Measurements from ENCODE around the gene SPRN. TPM values are rescaled to one million over a fixed set of nuclear protein-coding genes. Genes with fewer than 3 reads are reported as not detected.
"Not testable (repeated sequence)": the region's sequence is repeated elsewhere in the genome, so short reads cannot be mapped to it uniquely, and the experiment has no call there.

SPRN gene
- total and polyA plus RNA-seq, 8 donors = 0.18 to 5.2 TPM; not detected in 6

GRCh38 chr10:133390597-133391248, 33.7 kb downstream of the SPRN start:
- intact Hi-C loops (cut with DNase I; ENCODE audit: low total_unique reads) = no loop called here

GRCh38 chr10:133388973-133389818, 35.2 kb downstream of the SPRN start:
- H3K27ac ChIP-seq = peak overlapping the region; percentile 20 to 78 (median 47)
- 74 to 87% (median 80%) methylated on average over 38 to 39 of the region's 39 CpGs for WGBS, 5 donors
- TF ChIP-seq POLR2A (IDR thresholded peaks at IDR 0.05) (no peak), POLR2AphosphoS5 (IDR thresholded peaks at IDR 0.05) (no peak), EP300 (IDR thresholded peaks at IDR 0.05) (no peak), CTCF (IDR thresholded peaks at IDR 0.05) (no peak)
- no peaks in the 10 kb centered on the region for H3K27me3 ChIP-seq
- intact Hi-C loops (cut with DNase I; ENCODE audit: low total_unique reads) = no loop called here
- peaks cover 0 to 9% (median 6%) of the 10 kb centered on the region in 4 donors for H3K4me1 ChIP-seq
- no peaks in the 10 kb centered on the region for H3K9me3 ChIP-seq
- H3K36me3 ChIP-seq = peaks cover 0 to 56% (median 38%) of the 10 kb centered on the region in 4 donors
- H3K4me3 ChIP-seq = peak overlapping the region in 3 of 4 donors; percentile 13 to 31 (median 17)
- peak; percentile 25 to 46 for DNase-seq

More at GRCh38 chr10:133390597-133391248, 33.7 kb downstream of the SPRN start:
- Histone ChIP-seq H3K27ac (peak overlapping the region in 2 of 5 donors; percentile 8 to 58), H3K36me3 (peaks cover 0 to 44% (median 27%) of the 10 kb centered on the region in 4 donors), H3K27me3 (no peaks in the 10 kb centered on the region), H3K4me1 (peaks cover 0 to 23% (median 18%) of the 10 kb centered on the region in 4 donors), H3K9me3 (no peaks in the 10 kb centered on the region), H3K4me3 (no peak overlapping the region)
- TF ChIP-seq EP300 (IDR thresholded peaks at IDR 0.05) = no peak
- no peak for TF ChIP-seq CTCF (IDR thresholded peaks at IDR 0.05)
- no peak for TF ChIP-seq POLR2AphosphoS5 (IDR thresholded peaks at IDR 0.05)
- TF ChIP-seq POLR2A (IDR thresholded peaks at IDR 0.05) = no peak
- peak in 1 of 2 donors; percentile 17 for DNase-seq
- WGBS, 5 donors = 88 to 91% (median 90%) methylated on average over 19 of the region's 19 CpGs

GRCh38 chr10:133388236-133388972, 36.0 kb downstream of the SPRN start:
- TF ChIP-seq POLR2AphosphoS5 (IDR thresholded peaks at IDR 0.05) (no peak), POLR2A (IDR thresholded peaks at IDR 0.05) (no peak), CTCF (IDR thresholded peaks at IDR 0.05) (no peak), EP300 (IDR thresholded peaks at IDR 0.05) (no peak)
- Histone ChIP-seq H3K4me1 (peaks cover 0 to 6% (median 2%) of the 10 kb centered on the region in 4 donors), H3K36me3 (peaks cover 0 to 63% (median 45%) of the 10 kb centered on the region in 4 donors), H3K27me3 (no peaks in the 10 kb centered on the region), H3K27ac (peak overlapping the region in 2 of 5 donors; percentile 73 to 78), H3K4me3 (no peak overlapping the region), H3K9me3 (no peaks in the 10 kb centered on the region)
- 86 to 93% (median 89%) methylated on average over 11 to 17 of the region's 17 CpGs for WGBS, 5 donors
- DNase-seq = peak in 1 of 2 donors; percentile 18
- intact Hi-C loops (cut with DNase I; ENCODE audit: low total_unique reads) = no loop called here

GRCh38 chr10:133386951-133387350, 37.5 kb downstream of the SPRN start:
- H3K4me1 ChIP-seq; H3K4me3 ChIP-seq; intact Hi-C loops (cut with DNase I; ENCODE audit: low total_unique reads); H3K27me3 ChIP-seq; H3K27ac ChIP-seq; DNase-seq; H3K9me3 ChIP-seq: not testable (repeated sequence)
- peaks cover 0 to 74% (median 50%) of the 10 kb centered on the region in 4 donors for H3K36me3 ChIP-seq
- WGBS, 5 donors = 95 to 98% (median 96%) methylated on average over 4 of the region's 4 CpGs

All from stomach (tissue), 9 donors.